ENCODE data around the gene GATAD2A.

DNA sequence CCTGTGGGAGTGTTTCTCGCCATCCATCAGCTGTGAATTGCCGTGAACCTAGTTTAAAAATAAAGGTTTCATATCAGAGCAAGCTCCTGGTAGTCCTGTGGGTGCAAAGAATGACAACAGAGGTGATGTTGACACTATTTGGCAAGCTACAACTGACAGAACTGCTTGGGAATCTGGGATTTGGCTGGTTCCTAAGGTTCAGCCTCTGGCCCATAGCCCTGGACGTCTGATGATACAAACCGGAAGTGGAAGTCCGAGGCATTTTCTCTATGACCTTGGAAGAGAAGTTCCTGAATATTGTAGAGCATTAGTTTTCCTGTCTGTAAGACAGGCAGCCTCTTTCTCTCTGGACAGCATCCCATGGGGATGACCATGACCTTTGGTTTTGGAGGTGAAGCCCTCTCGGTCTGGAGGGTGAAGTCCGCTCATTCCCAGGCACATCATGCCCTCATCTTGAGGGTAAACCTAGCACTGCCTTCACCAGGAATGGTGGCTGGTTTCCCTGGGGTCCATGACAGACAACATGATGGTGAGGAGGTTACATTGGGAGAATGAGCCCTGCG, 29.1 kb downstream of the GATAD2A start:
- TF ChIP-seq, protein P1, sequence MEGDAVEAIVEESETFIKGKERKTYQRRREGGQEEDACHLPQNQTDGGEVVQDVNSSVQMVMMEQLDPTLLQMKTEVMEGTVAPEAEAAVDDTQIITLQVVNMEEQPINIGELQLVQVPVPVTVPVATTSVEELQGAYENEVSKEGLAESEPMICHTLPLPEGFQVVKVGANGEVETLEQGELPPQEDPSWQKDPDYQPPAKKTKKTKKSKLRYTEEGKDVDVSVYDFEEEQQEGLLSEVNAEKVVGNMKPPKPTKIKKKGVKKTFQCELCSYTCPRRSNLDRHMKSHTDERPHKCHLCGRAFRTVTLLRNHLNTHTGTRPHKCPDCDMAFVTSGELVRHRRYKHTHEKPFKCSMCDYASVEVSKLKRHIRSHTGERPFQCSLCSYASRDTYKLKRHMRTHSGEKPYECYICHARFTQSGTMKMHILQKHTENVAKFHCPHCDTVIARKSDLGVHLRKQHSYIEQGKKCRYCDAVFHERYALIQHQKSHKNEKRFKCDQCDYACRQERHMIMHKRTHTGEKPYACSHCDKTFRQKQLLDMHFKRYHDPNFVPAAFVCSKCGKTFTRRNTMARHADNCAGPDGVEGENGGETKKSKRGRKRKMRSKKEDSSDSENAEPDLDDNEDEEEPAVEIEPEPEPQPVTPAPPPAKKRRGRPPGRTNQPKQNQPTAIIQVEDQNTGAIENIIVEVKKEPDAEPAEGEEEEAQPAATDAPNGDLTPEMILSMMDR (IDR thresholded peaks at IDR 0.05 in 4 of 5, conservative IDR thresholded peaks at IDR 0.05 in 1 of 5) = no peak
- no peak for TF ChIP-seq POLR2A (IDR thresholded peaks at IDR 0.05)
